Thoracic aorta (tissue), 2 donors: ENCODE results near the gene DOCK10. TPM values are rescaled to one million over a fixed set of nuclear protein-coding genes. Genes with fewer than 3 reads are reported as not detected.

Source experiments
- ATAC-seq: fragments of 150-250 bp; one replicate; pipeline ENCODE4 v1.8.0; 2017; ENCODE audit warnings: low read depth; ENCODE audit not compliant: insufficient number of reproducible peaks, low FRiP score
- DNase-seq: peaks from one replicate; pipeline ENCODE4 v3.0.0-alpha.2; 2020; ENCODE audit warnings: low spot score
- H3K27ac ChIP-seq, 2 donors: fragments of 200-600 bp; sonication (generic); 1 replicate in 1 of 2; 2 replicates in 1 of 2; pipeline ENCODE4 v1.5.1; 2016; ENCODE audit warnings: mild to moderate bottlenecking in 2 of 2, moderate library complexity in 2 of 2
- H3K27me3 ChIP-seq: fragments of 200-600 bp; sonication (generic); replicated peaks from 2 replicates; pipeline ENCODE4 v1.6.0; 2016; ENCODE audit warnings: mild to moderate bottlenecking; ENCODE audit not compliant: insufficient read depth
- H3K36me3 ChIP-seq: fragments of 200-600 bp; sonication (generic); one replicate; pipeline ENCODE4 v1.5.1; 2016
- H3K4me1 ChIP-seq, 2 donors: fragments of 200-600 bp; sonication (generic); 1 replicate in 1 of 2; 2 replicates in 1 of 2; pipeline versions ENCODE4 v1.5.1 to v1.6.0; 2016; ENCODE audit warnings: low read depth in 2 of 2, mild to moderate bottlenecking in 1 of 2; ENCODE audit not compliant: control insufficient read depth in 1 of 2
- H3K4me3 ChIP-seq: fragments of 200-600 bp; sonication (generic); 2 replicates; pipeline ENCODE4 v1.5.1; 2016; ENCODE audit warnings: mild to moderate bottlenecking
- H3K9me3 ChIP-seq: fragments of 200-600 bp; sonication (generic); 2 replicates; pipeline ENCODE4 v1.5.1; 2016
- total RNA-seq, 2 donors: library from RNA; depleted of rRNA; stranded (reverse); fragments of >200 nt; gene quantifications; one replicate each; pipeline versions ENCODE4 v1.1.0 to v1.2.3, GENCODE V29; 2016
- TF ChIP-seq, protein P1 (sequence below): fragments of 200-600 bp; sonication (generic); IDR thresholded peaks from one replicate; pipeline ENCODE4 v1.5.1; 2019; ENCODE audit warnings: antibody characterized with exemption

DOCK10 gene
- total RNA-seq, 2 donors from 2014 or later, result 44.9 to 53.0 TPM

DNA sequence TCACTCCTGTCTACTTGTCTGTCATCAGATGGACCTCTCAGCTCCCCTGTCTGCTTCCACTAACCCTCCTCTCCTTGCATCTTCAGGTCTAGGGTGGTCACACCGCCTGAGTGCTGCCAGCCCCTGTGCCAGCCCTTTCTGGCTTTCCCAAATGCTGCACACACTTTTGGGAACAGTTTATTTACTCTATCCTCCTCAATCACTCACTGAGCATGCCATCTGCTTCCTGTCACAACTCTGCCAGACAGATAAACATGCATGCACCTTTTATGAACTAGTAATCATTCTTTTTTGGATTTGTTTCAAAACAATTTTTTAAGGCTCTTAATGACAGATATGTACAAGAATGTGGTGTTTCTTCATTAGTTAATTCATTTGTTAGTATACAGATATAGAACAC lies 269.8 kb downstream of the DOCK10 start:
- DNase-seq (no peak), ATAC-seq (no peak)
- Histone ChIP-seq H3K4me3 (no peak overlapping the region), H3K36me3 (peaks cover 23% of the 10 kb centered on the region), H3K9me3 (no peaks in the 10 kb centered on the region), H3K27me3 (no peaks in the 10 kb centered on the region), H3K27ac (no peak overlapping the region), H3K4me1 (peaks cover 0 to 9% of the 10 kb centered on the region in 2 donors)
- TF ChIP-seq, protein P1, sequence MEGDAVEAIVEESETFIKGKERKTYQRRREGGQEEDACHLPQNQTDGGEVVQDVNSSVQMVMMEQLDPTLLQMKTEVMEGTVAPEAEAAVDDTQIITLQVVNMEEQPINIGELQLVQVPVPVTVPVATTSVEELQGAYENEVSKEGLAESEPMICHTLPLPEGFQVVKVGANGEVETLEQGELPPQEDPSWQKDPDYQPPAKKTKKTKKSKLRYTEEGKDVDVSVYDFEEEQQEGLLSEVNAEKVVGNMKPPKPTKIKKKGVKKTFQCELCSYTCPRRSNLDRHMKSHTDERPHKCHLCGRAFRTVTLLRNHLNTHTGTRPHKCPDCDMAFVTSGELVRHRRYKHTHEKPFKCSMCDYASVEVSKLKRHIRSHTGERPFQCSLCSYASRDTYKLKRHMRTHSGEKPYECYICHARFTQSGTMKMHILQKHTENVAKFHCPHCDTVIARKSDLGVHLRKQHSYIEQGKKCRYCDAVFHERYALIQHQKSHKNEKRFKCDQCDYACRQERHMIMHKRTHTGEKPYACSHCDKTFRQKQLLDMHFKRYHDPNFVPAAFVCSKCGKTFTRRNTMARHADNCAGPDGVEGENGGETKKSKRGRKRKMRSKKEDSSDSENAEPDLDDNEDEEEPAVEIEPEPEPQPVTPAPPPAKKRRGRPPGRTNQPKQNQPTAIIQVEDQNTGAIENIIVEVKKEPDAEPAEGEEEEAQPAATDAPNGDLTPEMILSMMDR, result no peak

DNA sequence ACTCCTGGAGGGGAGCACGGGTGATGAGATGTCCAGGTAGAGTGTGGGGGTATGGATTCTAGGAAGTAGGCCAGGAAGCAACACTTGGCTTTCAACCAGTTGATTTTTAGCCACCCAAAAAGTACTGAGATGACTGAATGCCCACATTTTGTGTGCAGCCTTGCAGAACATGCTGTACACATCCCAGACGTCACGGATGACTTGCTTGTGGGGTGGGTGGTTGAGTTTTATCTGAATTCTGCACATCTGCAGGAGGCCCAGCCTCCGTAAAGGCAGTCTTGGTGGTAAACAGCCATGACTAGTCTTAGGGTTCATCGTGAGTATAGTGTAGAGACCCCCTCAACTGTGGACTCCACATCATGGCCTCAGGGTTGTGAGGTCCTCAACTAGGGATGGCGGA lies 272.8 kb downstream of the DOCK10 start:
- Histone ChIP-seq H3K36me3 (peaks cover 20% of the 10 kb centered on the region), H3K4me1 (peaks cover 0 to 9% of the 10 kb centered on the region in 2 donors), H3K4me3 (no peak overlapping the region), H3K27me3 (no peaks in the 10 kb centered on the region), H3K27ac (no peak overlapping the region), H3K9me3 (no peaks in the 10 kb centered on the region)
- no peak for ATAC-seq
- TF ChIP-seq, protein P1, result no peak
- DNase-seq, result no peak

DNA sequence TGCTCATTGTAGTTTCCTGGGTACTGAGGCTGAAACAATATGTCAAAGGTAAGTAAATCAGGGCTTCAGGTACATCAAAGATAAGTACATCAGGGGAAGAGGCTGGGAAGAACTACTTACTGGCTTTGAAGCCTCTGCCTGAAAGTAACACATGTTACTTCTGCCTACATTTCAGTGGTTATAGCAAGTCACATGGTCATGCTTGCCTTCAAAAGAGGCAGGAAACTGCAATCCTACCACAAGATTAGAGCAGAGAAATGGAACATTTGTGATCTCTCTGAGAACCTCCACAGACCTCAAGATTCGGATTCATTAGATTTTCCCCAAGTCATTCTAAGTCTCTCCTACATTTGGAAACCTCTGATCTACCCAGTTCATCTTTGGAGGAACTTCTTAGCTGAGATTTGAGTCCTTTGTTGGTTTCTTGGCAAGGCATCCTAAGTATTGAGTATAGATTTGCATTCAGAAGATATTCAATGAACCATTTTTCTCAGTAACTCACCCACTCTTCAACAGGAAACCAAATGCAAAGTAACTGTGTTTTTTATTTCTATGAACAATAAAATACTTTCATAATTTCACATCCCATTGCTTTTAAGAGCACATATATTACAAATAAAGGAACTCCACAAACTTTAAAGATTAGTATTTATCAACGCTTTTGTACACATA lies 277.6 kb downstream of the DOCK10 start:
- no peak overlapping the region for H3K27ac ChIP-seq
- H3K4me3 ChIP-seq, result no peak overlapping the region
- peaks cover 0 to 9% of the 10 kb centered on the region in 2 donors for H3K4me1 ChIP-seq
- DNase-seq, result no peak
- no peaks in the 10 kb centered on the region for H3K9me3 ChIP-seq
- TF ChIP-seq, protein P1, result no peak
- no peak for ATAC-seq
- H3K36me3 ChIP-seq, result peaks cover 9% of the 10 kb centered on the region
- H3K27me3 ChIP-seq, result no peaks in the 10 kb centered on the region

DNA sequence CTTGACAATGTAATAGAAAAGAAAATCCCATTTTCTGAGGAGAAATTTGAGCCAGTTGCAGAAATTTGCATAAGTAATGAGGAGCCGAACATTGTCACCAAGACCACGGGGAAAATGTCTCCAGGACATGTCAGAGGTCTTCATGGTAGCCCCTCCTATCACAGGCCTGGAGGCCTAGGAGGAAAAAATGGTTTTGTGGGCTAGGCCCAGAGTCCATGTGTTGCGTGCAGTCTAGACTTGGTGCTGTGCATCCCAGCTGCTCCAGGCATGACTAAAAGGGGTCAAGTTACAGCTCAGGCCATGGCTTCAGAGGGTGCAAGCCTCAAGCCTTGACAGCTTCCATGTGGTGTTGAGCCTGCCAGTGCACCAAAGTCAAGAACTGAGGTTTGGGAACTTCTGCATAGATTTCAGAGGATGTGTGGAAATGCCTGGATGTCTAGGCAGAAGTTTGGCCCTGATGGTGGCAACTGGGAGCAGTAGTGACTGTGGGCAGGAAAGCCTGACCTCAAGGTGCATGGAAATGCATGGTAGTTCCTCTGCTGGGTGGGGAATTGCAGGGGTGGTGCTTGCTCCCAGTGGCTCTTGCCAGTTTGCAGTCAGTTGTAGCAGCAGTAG lies 284.2 kb downstream of the DOCK10 start:
- TF ChIP-seq, protein P1, result no peak

DNA sequence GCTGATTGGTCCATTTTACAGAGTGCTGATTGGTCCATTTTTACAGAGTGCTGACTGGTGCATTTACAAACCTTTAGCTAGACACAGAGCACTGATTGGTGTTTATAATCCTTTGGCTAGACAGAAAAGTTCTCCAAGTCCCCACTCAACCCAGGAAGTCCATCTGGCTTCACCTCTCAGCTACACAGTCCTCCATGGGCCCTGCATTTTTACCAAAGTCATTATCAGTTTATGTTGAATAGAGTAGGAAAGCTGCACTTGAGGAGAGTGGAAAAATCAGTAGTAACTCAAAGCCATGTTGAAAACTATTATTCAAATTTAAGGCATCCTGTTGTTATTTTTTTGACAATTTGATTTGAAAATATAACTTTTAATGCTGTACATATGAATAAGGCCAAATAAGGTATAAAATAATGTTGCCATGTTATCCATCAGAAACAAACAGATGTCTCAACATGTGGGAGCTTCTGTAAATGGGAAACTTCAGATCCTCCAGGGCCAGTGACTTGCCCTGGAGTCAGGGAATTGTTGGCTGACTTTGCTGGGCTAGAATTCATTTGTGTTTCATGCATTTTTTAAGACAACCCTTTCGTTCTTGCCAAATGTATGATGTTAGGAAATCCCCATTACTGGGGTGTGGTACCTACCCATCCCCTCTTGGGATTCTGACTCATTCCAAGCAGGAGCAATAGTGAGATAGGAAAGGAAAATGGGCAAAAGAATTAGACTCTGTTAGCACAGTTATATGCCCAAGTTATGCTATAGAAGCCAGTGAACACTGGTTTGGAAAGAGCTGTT lies 288.3 kb downstream of the DOCK10 start:
- DNase-seq (no peak), ATAC-seq (no peak)
- Histone ChIP-seq H3K36me3 (no peaks in the 10 kb centered on the region), H3K27ac (no peak overlapping the region), H3K4me3 (no peak overlapping the region), H3K27me3 (no peaks in the 10 kb centered on the region), H3K4me1 (peaks cover 0 to 10% of the 10 kb centered on the region in 2 donors), H3K9me3 (peaks cover 6% of the 10 kb centered on the region)
- TF ChIP-seq, protein P1, result no peak

More for the DNA sequence above, 284.2 kb downstream of the DOCK10 start:
- DNase-seq, result no peak
- Histone ChIP-seq H3K27me3 (no peaks in the 10 kb centered on the region), H3K36me3 (no peaks in the 10 kb centered on the region), H3K27ac (no peak overlapping the region), H3K4me3 (no peak overlapping the region), H3K9me3 (peaks cover 6% of the 10 kb centered on the region), H3K4me1 (peaks cover 0 to 10% of the 10 kb centered on the region in 2 donors)
- ATAC-seq, result no peak
